22Rv1 (cell line): ENCODE data around the gene CTBP1.

Source experiments
- CTCF ChIP-seq: fragments of 450-650 bp; IDR thresholded peaks from 2 replicates; pipeline ENCODE4 v1.5.1; 2017; ENCODE audit warnings: mild to moderate bottlenecking
- ZFX ChIP-seq: fragments of 450-650 bp; IDR thresholded peaks from 2 replicates; pipeline ENCODE4 v1.6.1; 2017; ENCODE audit warnings: antibody characterized with exemption, borderline replicate concordance

GRCh38 chr4:1179089-1179441 lies 69.9 kb downstream of the CTBP1 start:
- TF ChIP-seq CTCF (no peak), ZFX (no peak)
